ENCODE measurements around the gene EFHD1.

The EFHD1 gene

DNA sequence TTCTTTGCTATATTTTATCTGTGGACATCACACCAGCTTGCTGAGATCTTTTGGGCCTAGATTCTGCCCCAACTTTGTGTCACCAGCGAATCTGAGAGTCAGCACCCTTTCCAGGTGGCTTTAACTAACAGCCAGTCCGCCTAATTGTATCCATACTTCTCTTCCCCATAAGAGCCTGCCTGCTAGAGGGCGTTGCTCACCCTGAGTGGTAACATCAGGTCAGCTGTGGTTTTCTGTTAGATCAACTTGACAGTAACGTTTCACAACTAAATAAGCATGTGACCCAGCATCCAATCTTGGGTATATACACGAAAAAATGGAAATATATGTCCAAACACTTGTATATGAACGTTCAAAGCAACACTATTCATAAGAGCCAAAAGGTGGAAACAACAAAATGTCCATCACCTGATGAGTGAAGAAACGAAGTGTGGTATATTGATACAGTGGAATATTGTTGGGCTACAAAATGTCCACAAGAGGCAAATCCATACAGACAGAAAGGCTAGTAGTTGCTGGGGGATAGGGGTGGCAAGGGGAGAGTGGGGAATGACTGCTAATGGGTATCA, 24.9 kb downstream of the EFHD1 start:
- no peaks in the 10 kb centered on the region for H3K27me3 ChIP-seq (ENCODE audit: insufficient read depth, low read depth)
- peaks cover 4% of the 10 kb centered on the region for H3K4me1 ChIP-seq (ENCODE audit: low read depth, poor library complexity, severe bottlenecking)
- H3K27ac ChIP-seq: no peak overlapping the region
- H3K9ac ChIP-seq: no peak overlapping the region
- H3K36me3 ChIP-seq (ENCODE audit: insufficient read depth): no peaks in the 10 kb centered on the region
- H4K20me1 ChIP-seq (ENCODE audit: insufficient read depth): no peaks in the 10 kb centered on the region
- H3K79me2 ChIP-seq (ENCODE audit: insufficient read depth, low read depth): no peaks in the 10 kb centered on the region
- no peak overlapping the region for H3K4me3 ChIP-seq (IDR thresholded peaks at IDR 0.05; ENCODE audit: insufficient read depth, low read depth, low read length)
- TF ChIP-seq, protein P1, sequence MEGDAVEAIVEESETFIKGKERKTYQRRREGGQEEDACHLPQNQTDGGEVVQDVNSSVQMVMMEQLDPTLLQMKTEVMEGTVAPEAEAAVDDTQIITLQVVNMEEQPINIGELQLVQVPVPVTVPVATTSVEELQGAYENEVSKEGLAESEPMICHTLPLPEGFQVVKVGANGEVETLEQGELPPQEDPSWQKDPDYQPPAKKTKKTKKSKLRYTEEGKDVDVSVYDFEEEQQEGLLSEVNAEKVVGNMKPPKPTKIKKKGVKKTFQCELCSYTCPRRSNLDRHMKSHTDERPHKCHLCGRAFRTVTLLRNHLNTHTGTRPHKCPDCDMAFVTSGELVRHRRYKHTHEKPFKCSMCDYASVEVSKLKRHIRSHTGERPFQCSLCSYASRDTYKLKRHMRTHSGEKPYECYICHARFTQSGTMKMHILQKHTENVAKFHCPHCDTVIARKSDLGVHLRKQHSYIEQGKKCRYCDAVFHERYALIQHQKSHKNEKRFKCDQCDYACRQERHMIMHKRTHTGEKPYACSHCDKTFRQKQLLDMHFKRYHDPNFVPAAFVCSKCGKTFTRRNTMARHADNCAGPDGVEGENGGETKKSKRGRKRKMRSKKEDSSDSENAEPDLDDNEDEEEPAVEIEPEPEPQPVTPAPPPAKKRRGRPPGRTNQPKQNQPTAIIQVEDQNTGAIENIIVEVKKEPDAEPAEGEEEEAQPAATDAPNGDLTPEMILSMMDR (conservative IDR thresholded peaks at IDR 0.05; ENCODE audit: low read depth, low read length): no peak
- no peak overlapping the region for H3K4me2 ChIP-seq
- H2AFZ ChIP-seq (ENCODE audit: low read depth): no peak overlapping the region

DNA sequence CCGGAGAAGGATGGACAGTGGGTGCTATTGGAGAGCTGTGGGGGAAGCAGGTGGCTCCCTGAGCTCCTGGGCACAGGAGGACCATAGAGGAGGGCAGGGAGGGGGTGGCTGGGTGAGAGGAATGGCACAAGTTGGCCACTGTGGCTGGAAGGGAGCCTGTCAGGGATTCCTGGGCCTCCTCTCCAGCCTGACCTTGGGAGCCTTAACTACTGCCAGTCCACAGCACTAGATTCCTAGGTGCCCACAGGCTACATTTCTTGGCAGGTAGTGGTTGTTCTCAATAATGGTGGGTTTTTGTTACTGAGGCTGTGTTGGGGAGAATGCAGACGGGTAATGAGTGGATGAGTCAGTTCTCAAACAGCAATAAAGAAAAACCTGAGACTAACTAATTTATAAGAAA, 26.0 kb downstream of the EFHD1 start:
- Histone ChIP-seq H2AFZ (ENCODE audit: low read depth) (no peak overlapping the region), H3K79me2 (ENCODE audit: insufficient read depth, low read depth) (no peaks in the 10 kb centered on the region), H3K9ac (no peak overlapping the region), H3K27ac (no peak overlapping the region), H4K20me1 (ENCODE audit: insufficient read depth) (no peaks in the 10 kb centered on the region), H3K36me3 (ENCODE audit: insufficient read depth) (no peaks in the 10 kb centered on the region), H3K27me3 (ENCODE audit: insufficient read depth, low read depth) (no peaks in the 10 kb centered on the region), H3K4me1 (ENCODE audit: low read depth, poor library complexity, severe bottlenecking) (peaks cover 4% of the 10 kb centered on the region), H3K4me2 (no peak overlapping the region), H3K4me3 (IDR thresholded peaks at IDR 0.05; ENCODE audit: insufficient read depth, low read depth, low read length) (no peak overlapping the region)
- TF ChIP-seq, protein P1 (conservative IDR thresholded peaks at IDR 0.05; ENCODE audit: low read depth, low read length): no peak

DNA sequence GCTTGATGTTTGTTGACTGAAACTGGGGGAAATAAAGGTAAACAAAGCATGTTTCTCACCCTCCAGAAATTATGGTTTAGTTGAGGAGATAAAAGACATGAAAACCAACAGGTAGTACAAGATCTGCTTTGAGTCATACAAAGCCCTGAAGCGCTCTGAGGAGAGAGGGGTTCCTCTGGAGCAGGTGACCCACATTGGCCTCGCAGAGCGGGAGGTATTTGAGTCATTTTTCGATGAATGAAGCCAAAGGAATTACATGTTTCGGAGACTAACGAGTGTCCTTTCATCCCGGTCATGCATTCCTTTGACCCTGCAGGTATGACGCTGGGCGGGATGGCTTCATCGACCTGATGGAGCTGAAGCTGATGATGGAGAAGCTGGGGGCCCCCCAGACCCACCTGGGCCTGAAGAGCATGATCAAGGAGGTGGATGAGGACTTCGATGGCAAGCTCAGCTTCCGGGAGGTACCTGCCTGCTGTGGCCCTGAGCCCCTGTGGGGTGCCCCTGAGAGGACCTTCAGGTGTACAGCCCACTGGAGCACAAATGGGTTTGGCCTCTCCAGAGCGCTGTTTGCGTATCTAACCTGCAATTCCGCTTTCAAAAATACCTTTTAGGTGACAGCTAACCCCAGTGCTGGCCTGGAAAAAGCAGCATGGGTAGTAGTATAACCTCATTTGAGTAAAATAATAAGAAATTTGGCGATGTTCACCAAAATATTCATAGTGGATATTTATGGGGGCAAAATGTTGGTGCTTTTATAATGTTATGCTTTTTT, 29.3 kb downstream of the EFHD1 start:
- Histone ChIP-seq H3K36me3 (ENCODE audit: insufficient read depth) (no peaks in the 10 kb centered on the region), H3K27ac (no peak overlapping the region)

DNA sequence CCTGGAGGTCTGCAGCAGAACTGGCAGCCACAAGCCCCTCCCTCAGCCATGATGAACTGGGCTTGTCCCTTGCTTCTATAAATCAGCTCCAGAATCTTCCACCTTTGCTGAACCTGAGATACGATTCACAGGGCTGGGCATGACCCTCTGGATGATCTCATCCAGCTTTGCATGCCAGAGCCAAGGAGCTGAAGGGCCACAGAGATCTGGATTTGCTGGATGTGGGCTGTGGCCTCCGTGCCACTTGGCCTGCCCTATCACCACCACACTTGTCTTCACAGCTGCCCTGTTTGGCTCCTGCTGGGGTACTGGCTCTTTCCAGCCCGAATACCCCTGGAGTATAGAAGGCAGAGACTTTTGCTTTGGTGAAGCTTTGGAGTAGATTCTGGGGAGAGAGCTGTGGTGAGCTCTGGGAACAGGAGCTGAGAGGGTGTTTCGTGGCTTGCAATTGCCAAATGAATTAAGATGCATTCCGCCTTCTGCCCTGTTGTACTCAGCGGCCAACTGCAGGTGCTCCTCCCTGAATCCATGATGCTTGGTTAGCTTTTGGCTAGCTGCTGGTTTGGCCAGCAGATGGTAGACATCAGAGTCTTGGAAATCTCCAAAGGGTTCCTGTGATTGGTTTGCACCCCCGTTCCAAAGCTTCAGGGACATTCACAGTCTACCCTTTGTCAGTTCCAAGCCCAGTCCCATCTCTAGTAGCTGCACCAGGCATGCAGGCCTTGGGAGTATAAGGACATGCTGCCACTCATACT, 32.8 kb downstream of the EFHD1 start:
- Histone ChIP-seq H3K4me3 (IDR thresholded peaks at IDR 0.05; ENCODE audit: insufficient read depth, low read depth, low read length) (no peak overlapping the region), H3K4me2 (no peak overlapping the region), H3K4me1 (ENCODE audit: low read depth, poor library complexity, severe bottlenecking) (no peaks in the 10 kb centered on the region), H4K20me1 (ENCODE audit: insufficient read depth) (no peaks in the 10 kb centered on the region), H3K27ac (no peak overlapping the region), H3K79me2 (ENCODE audit: insufficient read depth, low read depth) (no peaks in the 10 kb centered on the region), H3K36me3 (ENCODE audit: insufficient read depth) (no peaks in the 10 kb centered on the region), H2AFZ (ENCODE audit: low read depth) (no peak overlapping the region), H3K9ac (no peak overlapping the region), H3K27me3 (ENCODE audit: insufficient read depth, low read depth) (no peaks in the 10 kb centered on the region)
- TF ChIP-seq, protein P1 (conservative IDR thresholded peaks at IDR 0.05; ENCODE audit: low read depth, low read length): no peak

More for the DNA sequence above, 29.3 kb downstream of the EFHD1 start:
- TF ChIP-seq, protein P1 (conservative IDR thresholded peaks at IDR 0.05; ENCODE audit: low read depth, low read length): no peak
- Histone ChIP-seq H3K79me2 (ENCODE audit: insufficient read depth, low read depth) (no peaks in the 10 kb centered on the region), H4K20me1 (ENCODE audit: insufficient read depth) (no peaks in the 10 kb centered on the region), H2AFZ (ENCODE audit: low read depth) (no peak overlapping the region), H3K4me3 (IDR thresholded peaks at IDR 0.05; ENCODE audit: insufficient read depth, low read depth, low read length) (no peak overlapping the region), H3K4me2 (no peak overlapping the region), H3K9ac (no peak overlapping the region), H3K4me1 (ENCODE audit: low read depth, poor library complexity, severe bottlenecking) (peaks cover 4% of the 10 kb centered on the region), H3K27me3 (ENCODE audit: insufficient read depth, low read depth) (no peaks in the 10 kb centered on the region)
